Measurements from ENCODE around the gene S100A12.

The S100A12 gene

DNA sequence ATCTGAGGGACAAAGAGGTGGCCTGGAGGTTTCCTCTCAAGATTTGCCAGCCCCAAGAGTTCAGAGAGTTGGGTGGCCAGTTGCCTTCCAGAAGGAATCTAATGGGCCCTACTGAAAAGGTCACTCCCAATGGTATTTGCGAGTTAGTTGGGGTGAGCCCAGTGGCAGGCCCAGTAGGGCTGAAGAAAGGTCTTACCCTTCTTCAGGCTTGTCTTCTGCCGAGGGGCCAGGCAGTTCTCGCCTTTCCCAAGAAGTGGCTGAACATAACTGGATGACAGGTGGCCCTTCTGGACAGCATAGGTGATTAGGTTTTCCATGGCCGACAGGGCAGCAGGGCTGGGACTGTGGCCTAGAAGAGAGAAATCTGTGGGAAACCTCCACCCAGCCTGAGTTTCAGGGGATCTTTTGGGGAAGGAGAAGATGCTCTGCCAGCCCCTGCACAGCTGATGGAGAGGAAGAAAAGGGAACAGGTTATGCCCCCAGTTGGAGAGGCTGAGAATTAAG lies 33.9 kb downstream of the S100A12 start:
- Histone ChIP-seq H3K27me3 (replicated peaks) (no peaks in the 10 kb centered on the region), H3K36me3 (replicated peaks) (no peaks in the 10 kb centered on the region), H3K27ac (no peak overlapping the region), H3K4me3 (ENCODE audit: low read depth, low read length) (no peak overlapping the region)
- DNase-seq = no peak
- in situ Hi-C loops (cut with HindIII; ENCODE audit: low pct_ligation_motif_present, low sequenced_read_pairs) = no loop called here
- TF ChIP-seq, protein P1, sequence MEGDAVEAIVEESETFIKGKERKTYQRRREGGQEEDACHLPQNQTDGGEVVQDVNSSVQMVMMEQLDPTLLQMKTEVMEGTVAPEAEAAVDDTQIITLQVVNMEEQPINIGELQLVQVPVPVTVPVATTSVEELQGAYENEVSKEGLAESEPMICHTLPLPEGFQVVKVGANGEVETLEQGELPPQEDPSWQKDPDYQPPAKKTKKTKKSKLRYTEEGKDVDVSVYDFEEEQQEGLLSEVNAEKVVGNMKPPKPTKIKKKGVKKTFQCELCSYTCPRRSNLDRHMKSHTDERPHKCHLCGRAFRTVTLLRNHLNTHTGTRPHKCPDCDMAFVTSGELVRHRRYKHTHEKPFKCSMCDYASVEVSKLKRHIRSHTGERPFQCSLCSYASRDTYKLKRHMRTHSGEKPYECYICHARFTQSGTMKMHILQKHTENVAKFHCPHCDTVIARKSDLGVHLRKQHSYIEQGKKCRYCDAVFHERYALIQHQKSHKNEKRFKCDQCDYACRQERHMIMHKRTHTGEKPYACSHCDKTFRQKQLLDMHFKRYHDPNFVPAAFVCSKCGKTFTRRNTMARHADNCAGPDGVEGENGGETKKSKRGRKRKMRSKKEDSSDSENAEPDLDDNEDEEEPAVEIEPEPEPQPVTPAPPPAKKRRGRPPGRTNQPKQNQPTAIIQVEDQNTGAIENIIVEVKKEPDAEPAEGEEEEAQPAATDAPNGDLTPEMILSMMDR (IDR thresholded peaks at IDR 0.05; ENCODE audit: low read depth, low read length, missing control alignments) = no peak

DNA sequence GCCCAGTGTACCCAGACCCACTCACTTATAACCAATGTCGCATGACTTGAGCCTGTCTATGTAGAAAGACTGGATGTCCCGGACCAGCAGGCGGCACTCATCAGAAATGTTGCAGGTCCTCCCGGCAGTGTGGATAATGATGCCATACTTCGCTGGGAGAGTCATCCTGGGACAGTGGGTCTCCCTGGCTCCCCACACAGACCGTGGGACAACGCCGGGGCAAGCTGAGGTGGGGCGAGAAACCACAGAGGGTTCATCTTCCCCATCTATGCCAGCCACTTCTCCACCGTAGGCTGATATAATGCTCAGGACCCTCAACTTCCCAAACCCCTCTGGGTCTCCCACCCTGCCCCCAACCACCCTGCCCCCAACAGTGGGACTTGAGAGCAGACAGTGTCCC lies 35.1 kb downstream of the S100A12 start:
- no peak overlapping the region for H3K27ac ChIP-seq
- in situ Hi-C loops (cut with HindIII; ENCODE audit: low pct_ligation_motif_present, low sequenced_read_pairs) = no loop called here
- H3K36me3 ChIP-seq (replicated peaks) = no peaks in the 10 kb centered on the region
- no peaks in the 10 kb centered on the region for H3K27me3 ChIP-seq (replicated peaks)
- H3K4me3 ChIP-seq (ENCODE audit: low read depth, low read length) = no peak overlapping the region
- DNase-seq = no peak
- TF ChIP-seq, protein P1 (IDR thresholded peaks at IDR 0.05; ENCODE audit: low read depth, low read length, missing control alignments) = no peak

DNA sequence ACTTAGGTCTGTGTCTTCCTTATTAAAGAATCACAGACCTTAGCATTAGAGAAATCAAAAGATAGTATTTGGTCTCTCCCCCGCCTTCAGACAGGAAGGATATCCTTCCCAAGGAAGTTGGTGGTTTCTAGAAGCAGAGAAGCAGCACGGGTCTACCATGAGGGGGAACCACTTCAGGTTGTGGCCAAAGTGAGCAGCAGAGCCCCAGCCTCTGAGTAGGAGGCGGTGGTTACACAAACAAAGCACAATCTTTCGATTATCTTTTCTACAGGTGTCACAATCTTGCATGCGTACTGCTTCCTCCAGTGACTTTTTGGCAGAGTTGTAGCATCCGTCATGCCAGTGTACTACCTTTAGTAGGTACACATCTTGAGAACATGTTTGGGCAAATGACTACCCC lies 35.6 kb downstream of the S100A12 start:
- TF ChIP-seq, protein P1 (IDR thresholded peaks at IDR 0.05; ENCODE audit: low read depth, low read length, missing control alignments) = no peak
- Histone ChIP-seq H3K36me3 (replicated peaks) (no peaks in the 10 kb centered on the region), H3K27ac (no peak overlapping the region), H3K4me3 (ENCODE audit: low read depth, low read length) (no peak overlapping the region), H3K27me3 (replicated peaks) (no peaks in the 10 kb centered on the region)
- DNase-seq = no peak
- in situ Hi-C loops (cut with HindIII; ENCODE audit: low pct_ligation_motif_present, low sequenced_read_pairs) = no loop called here

DNA sequence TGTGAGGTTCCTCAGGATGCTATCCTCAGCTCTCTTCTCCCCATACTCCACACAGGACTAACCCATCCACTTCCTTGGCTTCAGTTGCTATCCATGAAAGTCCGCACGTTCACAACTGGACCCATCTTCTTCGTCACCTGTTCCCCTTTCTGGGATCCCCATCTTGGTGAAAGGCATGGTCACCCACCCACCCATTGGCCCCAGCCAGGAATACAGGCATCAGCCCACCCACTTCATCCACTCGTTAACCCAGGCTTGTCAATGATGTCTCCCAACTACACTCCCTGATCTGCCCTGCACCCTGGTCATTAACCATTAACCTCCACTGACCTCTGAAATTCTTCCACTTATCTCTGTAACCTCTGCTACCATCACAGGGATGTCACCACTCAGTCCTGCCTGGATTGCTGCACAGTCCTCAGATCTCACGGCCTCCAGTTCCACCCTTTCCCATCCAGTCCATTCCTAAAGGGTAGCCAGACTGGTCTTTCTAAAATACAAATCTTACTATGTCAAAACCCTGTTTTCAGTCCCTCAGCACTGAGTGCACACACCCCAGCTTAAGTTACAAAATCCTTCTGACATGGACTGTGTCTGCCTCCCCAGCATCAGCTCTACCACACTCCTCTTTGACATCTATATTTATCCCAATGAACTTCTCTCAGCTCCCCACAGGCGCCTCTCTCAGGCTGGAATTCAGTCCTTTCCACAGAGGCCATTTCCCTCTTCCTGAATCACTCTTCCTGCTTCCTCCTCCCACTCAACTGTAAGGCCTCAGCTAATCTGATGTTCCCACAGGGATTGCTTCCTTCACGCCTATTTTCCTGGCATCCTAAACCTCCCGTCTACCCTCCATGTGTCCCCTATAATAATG lies 37.2 kb downstream of the S100A12 start:
- no peak for DNase-seq
- H3K36me3 ChIP-seq (replicated peaks) = no peaks in the 10 kb centered on the region
- H3K27me3 ChIP-seq (replicated peaks) = no peaks in the 10 kb centered on the region
- no peak overlapping the region for H3K4me3 ChIP-seq (ENCODE audit: low read depth, low read length)
- TF ChIP-seq, protein P1 (IDR thresholded peaks at IDR 0.05; ENCODE audit: low read depth, low read length, missing control alignments) = no peak
- H3K27ac ChIP-seq = no peak overlapping the region
- in situ Hi-C loops (cut with HindIII; ENCODE audit: low pct_ligation_motif_present, low sequenced_read_pairs) = no loop called here

DNA sequence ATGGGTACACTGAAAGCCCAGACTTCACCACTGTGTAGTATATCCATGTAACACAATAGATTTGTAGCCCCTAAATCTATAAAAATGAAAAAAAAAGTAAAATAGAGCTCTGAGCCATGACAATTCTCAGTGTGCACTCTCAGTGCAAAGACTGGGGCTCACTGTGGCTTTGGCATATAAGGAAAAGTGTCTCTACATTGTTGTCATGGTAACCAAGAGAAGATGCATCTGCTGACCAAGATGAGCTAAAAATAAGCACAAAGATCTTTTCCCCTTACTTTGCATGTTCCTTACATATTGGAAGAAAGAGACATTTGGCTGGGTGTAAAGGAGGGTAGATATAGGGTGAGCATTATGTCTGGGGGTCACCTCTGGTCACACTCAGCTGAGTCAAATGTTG lies 38.8 kb downstream of the S100A12 start:
- no peak for DNase-seq
- H3K27me3 ChIP-seq (replicated peaks) = no peaks in the 10 kb centered on the region
- in situ Hi-C loops (cut with HindIII; ENCODE audit: low pct_ligation_motif_present, low sequenced_read_pairs) = no loop called here

More for the DNA sequence above, 38.8 kb downstream of the S100A12 start:
- TF ChIP-seq, protein P1 (IDR thresholded peaks at IDR 0.05; ENCODE audit: low read depth, low read length, missing control alignments) = no peak
- Histone ChIP-seq H3K27ac (no peak overlapping the region), H3K4me3 (ENCODE audit: low read depth, low read length) (no peak overlapping the region), H3K36me3 (replicated peaks) (no peaks in the 10 kb centered on the region)
